Embryonic facial prominence (tissue), 1 donor: ENCODE data around the gene XAGE3.
"Not testable (repeated sequence)": the region's sequence is repeated elsewhere in the genome, so short reads cannot be mapped to it uniquely, and the experiment has no call there.

Experiments
- DNase-seq: peaks from one replicate; pipeline ENCODE4 v3.0.0-alpha.2; 2016; ENCODE audit errors: extremely low spot score

XAGE3 gene

GRCh38 chrX:52867610-52868348, at the start of gene XAGE3:
Gene XAGE3 (minus strand): TSS chrX:52868083. CDS start chrX:52867133, 950 bp downstream.
- no peak for DNase-seq

- not testable (repeated sequence) for DNase-seq
These were observed 46.8 kb upstream of the XAGE3 start for GRCh38 chrX:52914704-52915103.

GRCh38 chrX:52913681-52914080, 45.8 kb upstream of the XAGE3 start:
- not testable (repeated sequence) for DNase-seq

DNA sequence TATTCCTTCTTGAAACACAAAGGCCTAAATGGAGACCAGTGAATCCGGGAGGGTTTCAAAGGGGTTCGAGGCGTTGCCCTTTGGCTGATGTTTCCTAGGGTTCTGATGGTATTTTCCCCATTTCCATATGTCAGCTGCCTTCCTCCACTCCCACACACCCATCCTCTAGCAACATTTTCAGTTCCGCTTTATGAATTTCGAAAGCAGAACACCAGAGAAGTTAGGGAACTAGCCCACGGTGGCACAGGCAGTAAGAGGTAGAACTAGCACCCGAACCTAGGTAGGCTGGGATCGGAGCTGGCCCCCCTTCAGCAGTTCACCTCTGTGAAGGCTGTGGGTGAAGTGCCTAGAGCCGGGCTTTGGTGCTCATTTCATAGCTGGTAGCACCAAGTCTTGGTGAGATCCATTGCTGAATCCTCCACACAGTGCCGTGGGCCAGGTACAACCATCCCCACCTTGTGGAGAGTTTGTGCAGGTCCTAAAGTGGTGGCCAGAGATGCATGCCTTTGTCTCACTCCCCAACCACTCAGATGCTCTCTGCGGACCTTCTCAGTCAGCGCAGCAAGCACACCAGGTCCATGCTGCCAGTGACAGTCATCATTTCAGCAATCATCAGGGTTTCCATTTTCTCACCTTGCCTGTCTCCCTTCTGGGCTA, 41.6 kb upstream of the XAGE3 start:
- DNase-seq = not testable (repeated sequence)

DNA sequence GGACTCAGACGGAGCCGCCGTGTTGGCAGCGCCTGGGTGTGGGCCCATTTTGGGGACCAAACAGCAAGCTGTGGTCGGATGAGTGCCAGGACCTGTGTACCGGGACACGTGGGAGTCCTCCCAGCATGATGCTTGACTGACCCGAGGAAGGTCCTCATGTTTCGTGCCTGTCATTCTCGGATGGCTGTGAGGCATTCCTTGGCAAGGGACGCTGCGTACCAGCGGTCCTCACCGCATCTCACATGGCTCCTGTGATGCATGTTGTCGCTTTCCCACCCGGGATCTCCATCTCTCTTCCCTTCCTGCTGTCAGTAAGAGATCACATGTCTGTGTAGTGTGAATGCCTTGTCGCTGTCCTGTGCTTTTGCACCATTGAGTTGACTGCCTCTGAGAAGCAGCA, 40.0 kb upstream of the XAGE3 start:
- DNase-seq = not testable (repeated sequence)

DNA sequence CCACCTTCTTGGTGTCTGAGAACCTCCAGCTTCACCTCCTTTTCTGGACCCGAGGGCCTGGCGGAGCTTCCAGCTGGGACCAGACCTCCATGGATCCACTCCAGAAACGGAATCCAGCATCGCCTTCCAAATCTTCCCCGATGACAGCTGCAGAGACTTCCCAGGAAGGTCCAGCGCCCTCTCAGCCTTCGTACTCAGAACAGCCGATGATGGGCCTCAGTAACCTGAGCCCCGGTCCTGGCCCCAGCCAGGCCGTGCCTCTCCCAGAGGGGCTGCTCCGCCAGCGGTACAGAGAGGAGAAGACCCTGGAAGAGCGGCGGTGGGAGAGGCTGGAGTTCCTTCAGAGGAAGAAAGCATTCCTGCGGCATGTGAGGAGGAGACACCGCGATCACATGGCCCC, 39.3 kb upstream of the XAGE3 start:
- DNase-seq = not testable (repeated sequence)

DNA sequence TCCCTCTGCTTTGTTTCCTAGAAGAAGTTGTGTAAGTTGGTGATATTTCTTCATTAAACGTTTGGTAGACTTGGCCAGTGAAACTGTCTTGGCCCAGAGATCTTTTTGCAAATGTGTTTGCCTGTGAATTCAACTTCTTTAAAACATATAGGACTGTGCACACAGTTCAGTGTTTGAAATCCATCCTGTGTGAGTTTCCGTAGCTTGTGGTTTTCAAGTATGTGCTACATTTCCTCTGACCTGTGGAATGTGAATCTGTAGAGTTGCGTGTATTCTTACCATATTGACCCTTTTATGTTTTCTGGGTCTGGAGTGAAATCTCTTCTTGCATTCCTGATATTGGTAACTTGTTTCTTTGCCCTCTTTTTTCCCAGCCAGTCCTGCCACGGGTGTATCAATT, 38.2 kb upstream of the XAGE3 start:
- not testable (repeated sequence) for DNase-seq

DNA sequence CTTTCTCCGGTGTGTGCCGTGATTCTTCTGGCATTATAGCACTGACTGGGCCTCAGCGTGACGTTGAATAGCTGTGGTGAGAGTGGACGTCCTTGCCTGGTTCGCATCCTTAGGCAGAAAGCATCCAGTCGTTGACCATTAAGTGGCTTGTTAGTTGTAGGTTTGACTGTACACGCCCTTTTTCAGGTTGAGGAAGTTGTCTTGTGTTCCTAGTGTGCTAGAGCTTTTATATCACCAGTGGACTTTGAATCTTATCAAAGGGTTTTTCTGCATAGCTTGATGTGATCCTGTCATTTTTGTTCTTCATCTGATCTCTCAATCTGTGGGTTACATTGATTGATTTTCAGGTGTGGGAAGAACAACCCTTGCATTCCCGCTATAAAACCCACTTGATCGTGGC, 37.6 kb upstream of the XAGE3 start:
- not testable (repeated sequence) for DNase-seq

GRCh38 chrX:52896855-52897709, 29.2 kb upstream of the XAGE3 start, which contains the start of gene FAM156B:
Gene FAM156B (plus strand): TSS chrX:52897330. CDS start chrX:52907226, 9,896 bp downstream.
- DNase-seq = not testable (repeated sequence)

GRCh38 chrX:52896438-52896837, 28.6 kb upstream of the XAGE3 start:
- not testable (repeated sequence) for DNase-seq

DNA sequence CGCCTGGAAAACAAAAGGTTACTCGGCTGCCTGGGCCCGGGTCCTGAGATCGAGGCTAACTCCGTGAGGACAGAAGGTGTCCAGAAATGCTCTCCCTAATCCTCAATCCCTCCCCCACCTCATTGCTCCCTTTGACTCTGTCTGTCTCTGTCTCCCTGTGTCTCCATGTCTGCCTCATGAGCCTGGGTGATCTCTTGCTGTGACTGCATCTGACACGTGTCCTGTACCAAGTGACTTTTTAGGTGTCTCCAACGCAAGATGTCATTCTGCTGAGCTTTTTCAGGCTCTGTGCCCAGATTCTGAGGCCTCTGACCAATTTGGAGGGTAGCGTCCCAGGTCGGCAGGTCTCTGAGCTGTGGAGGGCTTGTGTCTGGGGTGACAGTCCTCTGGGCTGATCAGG, 20.2 kb upstream of the XAGE3 start:
- not testable (repeated sequence) for DNase-seq

GRCh38 chrX:52887459-52887858, 19.6 kb upstream of the XAGE3 start:
- DNase-seq = not testable (repeated sequence)

GRCh38 chrX:52876386-52876785, 8.5 kb upstream of the XAGE3 start:
- DNase-seq = not testable (repeated sequence)

GRCh38 chrX:52875436-52875835, 7.6 kb upstream of the XAGE3 start:
- DNase-seq = not testable (repeated sequence)

- DNase-seq = no peak
These were observed 6.8 kb upstream of the XAGE3 start for GRCh38 chrX:52874661-52875060.

GRCh38 chrX:52873825-52874224, 5.9 kb upstream of the XAGE3 start:
- DNase-seq = not testable (repeated sequence)

- DNase-seq = no peak
These were observed 2.2 kb upstream of the XAGE3 start for GRCh38 chrX:52870046-52870445.

DNA sequence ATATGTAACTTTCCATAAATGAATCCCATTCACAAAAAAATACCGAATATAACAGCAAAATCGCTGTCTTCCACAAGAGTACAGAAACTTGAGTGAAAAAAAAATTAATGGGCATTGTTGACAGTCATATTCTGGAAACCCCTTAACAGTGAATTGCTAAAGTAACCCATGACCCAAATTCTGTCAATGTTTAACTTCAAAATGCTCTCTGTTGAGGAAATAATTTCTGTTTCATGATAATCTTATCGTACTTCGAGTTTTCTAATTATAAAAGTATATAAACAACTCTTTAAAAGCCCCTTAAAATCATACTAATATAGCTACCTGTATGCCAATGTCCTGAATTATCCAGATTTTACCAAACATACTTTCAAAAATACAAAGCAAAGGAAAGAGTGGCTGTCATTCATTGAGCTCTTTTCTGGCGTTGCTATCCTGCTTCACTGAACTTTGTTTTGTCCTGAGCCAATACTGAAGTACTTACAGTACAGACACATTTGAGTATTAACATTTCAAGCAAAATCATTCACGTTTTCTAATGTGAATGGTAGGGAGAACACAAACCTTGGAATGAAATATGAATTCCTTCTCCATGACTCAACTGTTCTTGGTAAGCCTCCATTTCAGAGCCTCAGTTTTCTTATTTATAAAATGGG, 2.4 kb downstream of the XAGE3 start:
- DNase-seq = no peak

DNA sequence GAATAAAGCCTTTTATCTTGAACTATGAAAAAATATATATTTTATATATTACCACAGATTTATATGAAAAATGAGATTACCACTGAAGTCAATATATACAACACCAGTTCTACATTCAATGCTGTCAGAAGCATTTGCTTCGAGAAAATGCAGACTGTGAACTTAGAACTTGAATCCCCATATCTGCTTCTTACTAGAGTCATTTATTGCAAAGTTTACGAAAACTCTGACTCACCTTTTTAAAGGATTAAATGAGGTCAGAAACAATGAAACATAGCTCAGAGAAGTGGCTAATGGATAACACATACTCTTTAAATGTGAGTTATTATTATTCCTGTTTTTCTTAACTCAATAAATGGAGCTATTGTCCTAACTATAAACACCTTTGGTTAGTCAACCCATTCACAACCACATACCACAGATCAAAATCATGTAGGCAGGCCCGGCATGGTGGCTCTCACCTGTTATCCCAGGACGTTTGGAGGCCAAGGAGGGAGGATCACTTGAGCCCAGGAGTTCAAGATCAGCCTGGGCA, 10.8 kb downstream of the XAGE3 start:
- DNase-seq = not testable (repeated sequence)

DNA sequence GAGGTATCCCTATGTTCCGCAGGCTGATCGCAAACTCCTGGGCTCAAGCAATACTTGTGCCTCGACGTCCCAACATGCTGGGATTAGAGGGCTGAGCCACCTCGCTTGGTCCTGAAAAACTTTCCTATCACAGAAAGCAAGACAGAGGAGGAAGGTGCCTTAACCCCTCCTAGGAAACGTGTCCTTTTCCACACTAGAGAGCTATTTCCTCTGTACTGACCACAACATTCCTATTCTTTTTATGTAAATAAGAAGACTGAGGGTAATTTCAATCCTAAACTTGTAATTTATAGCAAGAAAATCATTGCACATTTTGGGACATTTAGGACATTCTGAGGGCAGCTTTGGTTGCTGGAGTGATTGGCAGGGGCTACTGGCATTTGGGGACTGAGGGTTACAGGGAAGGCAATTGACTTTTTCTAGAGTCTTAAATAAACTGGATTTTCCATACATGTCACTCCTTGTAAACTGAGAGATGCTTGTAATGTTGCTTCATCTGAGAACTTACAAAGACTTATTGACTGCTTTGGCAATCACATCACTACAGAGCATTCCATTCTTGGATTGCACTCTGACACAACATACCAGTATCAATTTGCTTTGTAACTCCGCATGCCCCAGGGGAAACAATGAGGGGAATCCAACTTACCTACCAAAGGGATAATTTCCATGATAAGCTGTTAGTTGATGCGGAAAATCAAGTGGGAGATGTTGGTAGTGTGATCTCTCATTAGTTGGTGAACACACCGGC, 15.6 kb downstream of the XAGE3 start:
- DNase-seq = no peak

- DNase-seq = not testable (repeated sequence)
These were observed 24.3 kb downstream of the XAGE3 start for GRCh38 chrX:52843619-52844018.
